Panc1 (cell line): ENCODE results near the gene HMX1. TPM values are rescaled to one million over a fixed set of nuclear protein-coding genes. Genes with fewer than 3 reads are reported as not detected.

Experiments used
- ATAC-seq: fragments of 200-7000 bp; cut with Tn5 transposase; 2 replicates; pipeline ENCODE4 v1.9.1; 2020; ENCODE audit warnings: mild to moderate bottlenecking, moderate library complexity
- BruUV-seq: library from RNA; stranded (reverse); fragments of 400-500 nt; replicated peaks from 2 replicates; lab custom pipeline; 2021; lab: Mats Ljungman, UMichigan
- CTCF ChIA-PET: fragments of 300-600 bp; sonication (Branson Sonifier 250); formaldehyde crosslinking; loops from one replicate; lab custom pipeline; 2022; ENCODE audit warnings: antibody characterized with exemption; lab: Charles Lee
- POLR2A ChIA-PET: fragments of 300-600 bp; sonication (Branson Sonifier 250); formaldehyde crosslinking; loops from one replicate; lab custom pipeline; 2022; ENCODE audit warnings: antibody characterized with exemption; lab: Charles Lee
- DNase-seq: peaks from one replicate; pipeline ENCODE4 v3.0.0-alpha.2; 2010; ENCODE audit warnings: low read depth, low spot score
- H3K27ac ChIP-seq: 2 replicates; pipeline ENCODE4 v1.5.1; 2011; ENCODE audit warnings: mild to moderate bottlenecking, low read length, inconsistent platforms
- H3K27me3 ChIP-seq: fragments of 200-500 bp; sonication (Bioruptor generic); 2 replicates; pipeline ENCODE4 v1.6.0; 2014; ENCODE audit warnings: low read length, inconsistent platforms; ENCODE audit not compliant: control insufficient read depth, insufficient read depth
- H3K36me3 ChIP-seq: fragments of 200-500 bp; sonication (Bioruptor generic); 2 replicates; pipeline ENCODE4 v1.5.1; 2014; ENCODE audit warnings: inconsistent platforms, mild to moderate bottlenecking, low read length, moderate library complexity; ENCODE audit not compliant: control insufficient read depth, insufficient read depth
- H3K4me1 ChIP-seq: 2 replicates; pipeline ENCODE4 v1.5.1; 2011; ENCODE audit warnings: inconsistent platforms, mild to moderate bottlenecking, low read length, moderate library complexity; ENCODE audit not compliant: control insufficient read depth, insufficient read depth
- H3K4me3 ChIP-seq, 2 experiments: 2 replicates each; pipeline ENCODE4 v1.5.1; 2011 to 2012; ENCODE audit warnings: low read depth in 2 of 2, low read length in 2 of 2, mild to moderate bottlenecking in 2 of 2, inconsistent platforms in 1 of 2, moderate library complexity in 1 of 2
- H3K9me3 ChIP-seq: fragments of 200-500 bp; sonication (Bioruptor generic); 2 replicates; pipeline ENCODE4 v1.5.1; 2014; ENCODE audit warnings: low read depth, mild to moderate bottlenecking, inconsistent platforms, low read length, moderate library complexity; ENCODE audit not compliant: control insufficient read depth, insufficient read depth
- POLR2AphosphoS5 ChIP-seq: IDR thresholded peaks from 2 replicates; pipeline ENCODE4 v1.6.1; 2012; ENCODE audit warnings: mild to moderate bottlenecking, low read depth, low read length, moderate library complexity
- SIN3A ChIP-seq: IDR thresholded peaks from 2 replicates; pipeline ENCODE4 v1.6.1; 2012; ENCODE audit warnings: low read depth, mild to moderate bottlenecking, low read length, moderate library complexity, borderline replicate concordance; ENCODE audit not compliant: insufficient read depth
- TCF7L2 ChIP-seq: IDR thresholded peaks from 2 replicates; pipeline ENCODE4 v1.6.1; 2011; ENCODE audit warnings: mild to moderate bottlenecking, low read depth, low read length, inconsistent platforms
- in situ Hi-C: cut with HindIII; loops from 2 replicates; pipeline ENCODE4 v1.10.0; 2016; ENCODE audit warnings: low sequenced_read_pairs, low pct_unique_long_range_greater_than_20kb
- intact Hi-C: fragments of 100-400 bp; cut with micrococcal nuclease; formaldehyde crosslinking; loops from one replicate; pipeline ENCODE4 v1.10.0; 2022; ENCODE audit not compliant: unreplicated experiment
- total RNA-seq: library from RNA; stranded (reverse); gene quantifications from one replicate; pipeline ENCODE4 v1.2.1, GENCODE V29; 2021; ENCODE audit not compliant: unreplicated experiment
- TF ChIP-seq, protein P1 (sequence below), 2 experiments: IDR thresholded peaks; 2 replicates each; pipeline ENCODE4 v1.6.1; 2011 to 2012; ENCODE audit warnings: low read depth in 2 of 2, control low read depth in 1 of 2, low read length in 1 of 2, mild to moderate bottlenecking in 1 of 2, moderate library complexity in 1 of 2; ENCODE audit not compliant: insufficient read depth in 1 of 2
- TF ChIP-seq, protein P2 (sequence below): fragments of 450-650 bp; IDR thresholded peaks from 2 replicates; pipeline ENCODE4 v1.5.1; 2017; ENCODE audit warnings: mild to moderate bottlenecking

The HMX1 gene
- total RNA-seq, 1 experiment from 2014 or later = not detected

DNA sequence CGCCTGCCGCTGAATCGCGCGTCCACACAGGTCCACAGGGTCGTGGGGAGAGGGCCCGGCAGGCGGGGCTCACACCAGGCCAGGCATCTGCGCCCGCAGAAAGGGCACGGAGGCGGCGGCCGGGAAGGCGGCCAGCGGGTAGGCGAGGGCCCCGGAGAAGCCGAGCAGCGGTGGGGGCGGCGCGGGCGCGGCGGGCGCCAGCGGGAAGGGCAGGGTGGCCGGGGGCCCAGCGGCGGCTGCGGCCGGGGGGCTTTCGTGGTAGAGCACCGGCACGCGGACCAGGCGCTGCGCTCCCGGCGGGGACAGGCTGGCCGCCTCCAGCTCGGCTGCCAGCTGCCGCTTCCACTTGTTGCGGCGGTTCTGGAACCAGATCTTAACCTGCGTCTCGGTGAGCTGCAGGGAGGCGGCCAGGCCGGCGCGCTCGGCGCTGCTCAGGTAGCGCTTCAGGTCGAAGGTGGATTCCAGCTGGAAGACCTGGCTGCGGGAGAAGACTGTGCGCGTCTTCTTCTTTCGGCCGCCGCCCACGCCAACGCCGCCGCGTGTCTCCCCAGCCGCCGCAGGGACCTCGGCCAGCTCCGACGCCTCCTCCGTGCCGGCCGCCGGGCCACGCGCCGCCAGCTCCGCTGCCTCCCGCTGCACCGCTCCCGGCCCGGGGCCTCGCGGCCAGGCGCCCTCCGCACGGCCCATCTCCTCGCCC lies 3.9 kb downstream of the HMX1 start:
- Histone ChIP-seq H3K9me3 (no peaks in the 10 kb centered on the region), H3K27me3 (no peaks in the 10 kb centered on the region), H3K4me1 (no peaks in the 10 kb centered on the region), H3K4me3 (no peak overlapping the region), H3K27ac (no peak overlapping the region), H3K36me3 (no peaks in the 10 kb centered on the region)
- no peak for DNase-seq
- POLR2A ChIA-PET = no interaction called here
- no peak for ATAC-seq
- intact Hi-C loops = no loop called here
- BruUV-seq = no TSS peak
- in situ Hi-C loops = no loop called here
- no peak for TF ChIP-seq TCF7L2
- TF ChIP-seq, protein P1, sequence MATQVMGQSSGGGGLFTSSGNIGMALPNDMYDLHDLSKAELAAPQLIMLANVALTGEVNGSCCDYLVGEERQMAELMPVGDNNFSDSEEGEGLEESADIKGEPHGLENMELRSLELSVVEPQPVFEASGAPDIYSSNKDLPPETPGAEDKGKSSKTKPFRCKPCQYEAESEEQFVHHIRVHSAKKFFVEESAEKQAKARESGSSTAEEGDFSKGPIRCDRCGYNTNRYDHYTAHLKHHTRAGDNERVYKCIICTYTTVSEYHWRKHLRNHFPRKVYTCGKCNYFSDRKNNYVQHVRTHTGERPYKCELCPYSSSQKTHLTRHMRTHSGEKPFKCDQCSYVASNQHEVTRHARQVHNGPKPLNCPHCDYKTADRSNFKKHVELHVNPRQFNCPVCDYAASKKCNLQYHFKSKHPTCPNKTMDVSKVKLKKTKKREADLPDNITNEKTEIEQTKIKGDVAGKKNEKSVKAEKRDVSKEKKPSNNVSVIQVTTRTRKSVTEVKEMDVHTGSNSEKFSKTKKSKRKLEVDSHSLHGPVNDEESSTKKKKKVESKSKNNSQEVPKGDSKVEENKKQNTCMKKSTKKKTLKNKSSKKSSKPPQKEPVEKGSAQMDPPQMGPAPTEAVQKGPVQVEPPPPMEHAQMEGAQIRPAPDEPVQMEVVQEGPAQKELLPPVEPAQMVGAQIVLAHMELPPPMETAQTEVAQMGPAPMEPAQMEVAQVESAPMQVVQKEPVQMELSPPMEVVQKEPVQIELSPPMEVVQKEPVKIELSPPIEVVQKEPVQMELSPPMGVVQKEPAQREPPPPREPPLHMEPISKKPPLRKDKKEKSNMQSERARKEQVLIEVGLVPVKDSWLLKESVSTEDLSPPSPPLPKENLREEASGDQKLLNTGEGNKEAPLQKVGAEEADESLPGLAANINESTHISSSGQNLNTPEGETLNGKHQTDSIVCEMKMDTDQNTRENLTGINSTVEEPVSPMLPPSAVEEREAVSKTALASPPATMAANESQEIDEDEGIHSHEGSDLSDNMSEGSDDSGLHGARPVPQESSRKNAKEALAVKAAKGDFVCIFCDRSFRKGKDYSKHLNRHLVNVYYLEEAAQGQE (IDR thresholded peaks at IDR 0.05; ENCODE audit: insufficient read depth in 1 of 2, low read depth in 2 of 2, low read length in 1 of 2) = no peak
- TF ChIP-seq, protein P2, sequence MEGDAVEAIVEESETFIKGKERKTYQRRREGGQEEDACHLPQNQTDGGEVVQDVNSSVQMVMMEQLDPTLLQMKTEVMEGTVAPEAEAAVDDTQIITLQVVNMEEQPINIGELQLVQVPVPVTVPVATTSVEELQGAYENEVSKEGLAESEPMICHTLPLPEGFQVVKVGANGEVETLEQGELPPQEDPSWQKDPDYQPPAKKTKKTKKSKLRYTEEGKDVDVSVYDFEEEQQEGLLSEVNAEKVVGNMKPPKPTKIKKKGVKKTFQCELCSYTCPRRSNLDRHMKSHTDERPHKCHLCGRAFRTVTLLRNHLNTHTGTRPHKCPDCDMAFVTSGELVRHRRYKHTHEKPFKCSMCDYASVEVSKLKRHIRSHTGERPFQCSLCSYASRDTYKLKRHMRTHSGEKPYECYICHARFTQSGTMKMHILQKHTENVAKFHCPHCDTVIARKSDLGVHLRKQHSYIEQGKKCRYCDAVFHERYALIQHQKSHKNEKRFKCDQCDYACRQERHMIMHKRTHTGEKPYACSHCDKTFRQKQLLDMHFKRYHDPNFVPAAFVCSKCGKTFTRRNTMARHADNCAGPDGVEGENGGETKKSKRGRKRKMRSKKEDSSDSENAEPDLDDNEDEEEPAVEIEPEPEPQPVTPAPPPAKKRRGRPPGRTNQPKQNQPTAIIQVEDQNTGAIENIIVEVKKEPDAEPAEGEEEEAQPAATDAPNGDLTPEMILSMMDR = no peak
- no peak for TF ChIP-seq POLR2AphosphoS5
- no peak for TF ChIP-seq SIN3A
- CTCF ChIA-PET = no interaction called here

DNA sequence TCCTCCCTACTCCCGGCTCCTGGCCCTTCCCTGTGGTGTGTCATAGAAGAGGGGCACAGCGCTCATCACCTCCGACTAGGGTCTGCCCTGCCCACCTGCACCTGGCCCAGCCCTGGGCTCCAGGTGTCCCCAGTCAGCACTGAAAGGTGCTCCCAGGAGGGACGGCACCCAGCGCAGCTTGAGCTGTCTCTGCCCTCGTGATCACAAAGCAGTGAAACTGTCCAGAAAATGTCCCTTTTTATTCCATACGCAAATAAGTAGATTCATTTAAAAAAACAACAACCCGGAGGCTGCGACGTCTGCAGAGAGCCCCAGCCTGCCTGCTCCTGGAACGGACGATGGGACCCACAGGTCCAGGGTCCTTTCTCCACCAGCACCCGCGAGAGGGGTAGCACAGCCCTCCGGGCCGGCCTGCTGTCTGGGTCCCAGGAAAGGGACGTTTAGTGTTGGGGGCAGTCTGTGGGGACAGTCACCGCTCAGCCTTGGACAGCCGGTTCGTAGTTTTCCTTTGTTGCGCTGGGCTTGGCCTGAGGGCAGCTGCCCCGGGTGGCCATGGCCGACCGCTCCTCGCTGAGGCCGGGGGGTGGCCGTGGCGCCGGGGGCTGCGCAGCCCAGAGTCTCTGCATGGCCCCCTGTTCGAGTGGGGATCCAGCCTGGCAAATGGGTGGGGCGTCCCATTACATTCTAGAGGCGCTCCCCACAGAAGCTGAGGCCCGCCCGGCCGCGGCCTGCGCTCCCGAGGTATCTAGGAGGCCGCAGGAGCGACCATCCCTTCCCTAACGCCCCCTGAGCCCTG lies 4.6 kb downstream of the HMX1 start:
- H3K36me3 ChIP-seq = no peaks in the 10 kb centered on the region
- no peaks in the 10 kb centered on the region for H3K9me3 ChIP-seq
- DNase-seq (no peak), ATAC-seq (no peak)
- no peaks in the 10 kb centered on the region for H3K4me1 ChIP-seq
- ChIA-PET POLR2A (no interaction called here), CTCF (no interaction called here)
- H3K27me3 ChIP-seq = no peaks in the 10 kb centered on the region
- no peak overlapping the region for H3K27ac ChIP-seq
- BruUV-seq = no TSS peak
- in situ Hi-C loops (no loop called here), intact Hi-C loops (no loop called here)
- TF ChIP-seq, protein P2 = no peak
- TF ChIP-seq TCF7L2 = no peak
- TF ChIP-seq, protein P1 (IDR thresholded peaks at IDR 0.05; ENCODE audit: insufficient read depth in 1 of 2, low read depth in 2 of 2, low read length in 1 of 2) = no peak
- TF ChIP-seq POLR2AphosphoS5 = no peak
- TF ChIP-seq SIN3A = no peak
- H3K4me3 ChIP-seq = no peak overlapping the region
